ENCODE data around the gene NTRK2.

DNA sequence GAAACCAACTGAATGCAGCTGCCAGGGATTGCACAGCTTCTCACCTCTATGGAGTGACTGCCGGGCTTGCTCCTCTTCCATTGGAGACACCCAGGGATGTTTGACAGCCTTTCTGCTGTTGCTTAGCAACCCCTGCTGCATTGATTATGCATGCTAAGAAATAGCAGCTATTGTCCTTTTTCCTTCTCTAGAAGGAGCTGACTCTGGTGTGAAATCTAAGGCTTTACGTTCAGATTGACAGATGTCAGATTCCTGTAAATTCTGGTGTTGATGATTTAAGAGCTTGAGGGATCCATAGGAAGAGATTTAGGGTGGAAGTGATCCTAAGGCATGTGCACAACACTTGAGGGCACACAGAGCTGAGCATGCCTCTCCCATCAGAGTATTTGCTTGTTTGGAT, 267.7 kb downstream of the NTRK2 start:
- no peak for TF ChIP-seq EZH2 (IDR thresholded peaks at IDR 0.05; ENCODE audit: low read length)
- TF ChIP-seq, protein P1, sequence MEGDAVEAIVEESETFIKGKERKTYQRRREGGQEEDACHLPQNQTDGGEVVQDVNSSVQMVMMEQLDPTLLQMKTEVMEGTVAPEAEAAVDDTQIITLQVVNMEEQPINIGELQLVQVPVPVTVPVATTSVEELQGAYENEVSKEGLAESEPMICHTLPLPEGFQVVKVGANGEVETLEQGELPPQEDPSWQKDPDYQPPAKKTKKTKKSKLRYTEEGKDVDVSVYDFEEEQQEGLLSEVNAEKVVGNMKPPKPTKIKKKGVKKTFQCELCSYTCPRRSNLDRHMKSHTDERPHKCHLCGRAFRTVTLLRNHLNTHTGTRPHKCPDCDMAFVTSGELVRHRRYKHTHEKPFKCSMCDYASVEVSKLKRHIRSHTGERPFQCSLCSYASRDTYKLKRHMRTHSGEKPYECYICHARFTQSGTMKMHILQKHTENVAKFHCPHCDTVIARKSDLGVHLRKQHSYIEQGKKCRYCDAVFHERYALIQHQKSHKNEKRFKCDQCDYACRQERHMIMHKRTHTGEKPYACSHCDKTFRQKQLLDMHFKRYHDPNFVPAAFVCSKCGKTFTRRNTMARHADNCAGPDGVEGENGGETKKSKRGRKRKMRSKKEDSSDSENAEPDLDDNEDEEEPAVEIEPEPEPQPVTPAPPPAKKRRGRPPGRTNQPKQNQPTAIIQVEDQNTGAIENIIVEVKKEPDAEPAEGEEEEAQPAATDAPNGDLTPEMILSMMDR (optimal IDR thresholded peaks at IDR 0.05 in 1 of 3, IDR thresholded peaks at IDR 0.05 in 1 of 3, conservative IDR thresholded peaks at IDR 0.05 in 1 of 3; ENCODE audit: extremely low read depth in 1 of 3, insufficient read depth in 2 of 3, low read length in 3 of 3): no peak
